ENCODE results near the gene VGLL4.

The VGLL4 gene

GRCh38 chr3:11635680-11636393 is 7.9 kb downstream of the VGLL4 start:
- no peak for DNase-seq (ENCODE audit: low read depth in 1 of 2, low spot score in 1 of 2)
- TF ChIP-seq REST (IDR thresholded peaks at IDR 0.05; ENCODE audit: insufficient replicate concordance, low read depth): no peak
- TF ChIP-seq POLR2AphosphoS5 (IDR thresholded peaks at IDR 0.05; ENCODE audit: low read depth): no peak
- no peak for TF ChIP-seq SPI1 (IDR thresholded peaks at IDR 0.05; ENCODE audit: borderline replicate concordance, low read depth)
- no peak for TF ChIP-seq CTCF (IDR thresholded peaks at IDR 0.05; ENCODE audit: insufficient read depth, low read length)
- TF ChIP-seq GABPA (IDR thresholded peaks at IDR 0.05; ENCODE audit: low read depth): no peak
- H3K27ac ChIP-seq (replicated peaks): no peak overlapping the region

GRCh38 chr3:11634974-11635612 is 8.6 kb downstream of the VGLL4 start:
- no peak overlapping the region for H3K27ac ChIP-seq (replicated peaks)
- no peaks in the 10 kb centered on the region for H3K27me3 ChIP-seq (ENCODE audit: insufficient read depth, poor library complexity, severe bottlenecking)
- no peak for DNase-seq (ENCODE audit: low read depth in 1 of 2, low spot score in 1 of 2)
- H3K4me3 ChIP-seq (replicated peaks; ENCODE audit: insufficient read depth, low read length): no peak overlapping the region
- TF ChIP-seq REST (IDR thresholded peaks at IDR 0.05; ENCODE audit: insufficient replicate concordance, low read depth) (no peak), POLR2AphosphoS5 (IDR thresholded peaks at IDR 0.05; ENCODE audit: low read depth) (no peak), SPI1 (IDR thresholded peaks at IDR 0.05; ENCODE audit: borderline replicate concordance, low read depth) (no peak), GABPA (IDR thresholded peaks at IDR 0.05; ENCODE audit: low read depth) (no peak), CTCF (IDR thresholded peaks at IDR 0.05; ENCODE audit: insufficient read depth, low read length) (no peak)

More at GRCh38 chr3:11635680-11636393, 7.9 kb downstream of the VGLL4 start:
- H3K27me3 ChIP-seq (ENCODE audit: insufficient read depth, poor library complexity, severe bottlenecking): no peaks in the 10 kb centered on the region
- no peak overlapping the region for H3K4me3 ChIP-seq (replicated peaks; ENCODE audit: insufficient read depth, low read length)

- no peak for DNase-seq (ENCODE audit: low read depth in 1 of 2, low spot score in 1 of 2)
- Histone ChIP-seq H3K27ac (replicated peaks) (no peak overlapping the region), H3K27me3 (ENCODE audit: insufficient read depth, poor library complexity, severe bottlenecking) (no peaks in the 10 kb centered on the region), H3K4me3 (replicated peaks; ENCODE audit: insufficient read depth, low read length) (no peak overlapping the region)
- TF ChIP-seq REST (IDR thresholded peaks at IDR 0.05; ENCODE audit: insufficient replicate concordance, low read depth): no peak
- no peak for TF ChIP-seq POLR2AphosphoS5 (IDR thresholded peaks at IDR 0.05; ENCODE audit: low read depth)
- no peak for TF ChIP-seq SPI1 (IDR thresholded peaks at IDR 0.05; ENCODE audit: borderline replicate concordance, low read depth)
- no peak for TF ChIP-seq CTCF (IDR thresholded peaks at IDR 0.05; ENCODE audit: insufficient read depth, low read length)
- TF ChIP-seq GABPA (IDR thresholded peaks at IDR 0.05; ENCODE audit: low read depth): no peak
Observed at GRCh38 chr3:11634081-11634635, 9.6 kb downstream of the VGLL4 start.

Data from HL-60 (cell line).